Keratinocyte (primary cell): ENCODE data around the gene STX8. TPM values are rescaled to one million over a fixed set of nuclear protein-coding genes. Genes with fewer than 3 reads are reported as not detected.

Source experiments
- DNase-seq: peaks from one replicate; pipeline ENCODE4 v3.0.0-alpha.2; 2011; ENCODE audit warnings: low read depth, missing footprints, low spot score
- FAIRE-seq: peaks from 2 replicates; lab custom pipeline; 2011; peaks lifted over from hg19 to GRCh38; lab: Jason Lieb, UNC
- H2AFZ ChIP-seq: 2 replicates; pipeline ENCODE4 v1.6.0; 2012; ENCODE audit warnings: low read length, control low read depth, inconsistent platforms; ENCODE audit not compliant: control insufficient read depth
- H3K27ac ChIP-seq: 2 replicates; pipeline ENCODE4 v1.5.1; 2011; ENCODE audit warnings: low read length; ENCODE audit not compliant: control insufficient read depth, insufficient read depth
- H3K27me3 ChIP-seq: 3 replicates; pipeline ENCODE4 v1.6.0; 2011; ENCODE audit warnings: low read length; ENCODE audit not compliant: control insufficient read depth, insufficient read depth; ENCODE audit errors: extremely low read depth
- H3K36me3 ChIP-seq, 2 experiments: 2 replicates in 1 of 2; 3 replicates in 1 of 2; pipeline ENCODE4 v1.5.1; 2011; ENCODE audit warnings: low read length in 2 of 2, mild to moderate bottlenecking in 1 of 2; ENCODE audit not compliant: control insufficient read depth in 2 of 2, insufficient read depth in 2 of 2; ENCODE audit errors: extremely low read depth in 1 of 2
- H3K4me1 ChIP-seq: 3 replicates; pipeline ENCODE4 v1.5.1; 2011; ENCODE audit warnings: low read length; ENCODE audit not compliant: control insufficient read depth, insufficient read depth; ENCODE audit errors: extremely low read depth
- H3K4me2 ChIP-seq: 3 replicates; pipeline ENCODE4 v1.6.0; 2011; ENCODE audit warnings: low read depth, low read length; ENCODE audit not compliant: control insufficient read depth, insufficient read depth; ENCODE audit errors: extremely low read depth
- H3K4me3 ChIP-seq, 3 experiments: fragments of 200-600 bp in 1 of 3; sonication (generic) in 1 of 3; 2 replicates in 2 of 3; 3 replicates in 1 of 3; pipeline ENCODE4 v1.5.1; 2011 to 2016; ENCODE audit warnings: low read length in 3 of 3, mild to moderate bottlenecking in 3 of 3, control low read depth in 2 of 3, inconsistent platforms in 1 of 3, low read depth in 1 of 3, mixed read lengths in 1 of 3, mixed run types in 1 of 3, moderate library complexity in 1 of 3; ENCODE audit not compliant: control insufficient read depth in 2 of 3, insufficient read depth in 2 of 3; ENCODE audit errors: extremely low read depth in 1 of 3
- H3K79me2 ChIP-seq: 2 replicates; pipeline ENCODE4 v1.6.0; 2012; ENCODE audit warnings: low read length; ENCODE audit not compliant: control insufficient read depth, insufficient read depth
- H3K9ac ChIP-seq: 3 replicates; pipeline ENCODE4 v1.6.0; 2011; ENCODE audit warnings: low read length; ENCODE audit not compliant: control insufficient read depth, insufficient read depth; ENCODE audit errors: extremely low read depth
- H3K9me1 ChIP-seq: 3 replicates; pipeline ENCODE4 v1.6.0; 2011; ENCODE audit warnings: low read length; ENCODE audit not compliant: control insufficient read depth, insufficient read depth; ENCODE audit errors: extremely low read depth
- H3K9me3 ChIP-seq: 2 replicates; pipeline ENCODE4 v1.5.1; 2012; ENCODE audit warnings: low read depth, low read length; ENCODE audit not compliant: control insufficient read depth
- H4K20me1 ChIP-seq: 3 replicates; pipeline ENCODE4 v1.6.0; 2011; ENCODE audit warnings: low read length; ENCODE audit not compliant: control insufficient read depth, insufficient read depth; ENCODE audit errors: extremely low read depth
- CTCF ChIP-seq, 3 experiments: IDR thresholded peaks in 1 of 3; conservative IDR thresholded peaks in 1 of 3; optimal IDR thresholded peaks in 1 of 3; 2 replicates in 2 of 3; 3 replicates in 1 of 3; pipeline versions ENCODE3 to v1.5.1; 2011; ENCODE audit warnings: low read length in 3 of 3, mild to moderate bottlenecking in 3 of 3, moderate library complexity in 2 of 3, control low read depth in 1 of 3, inconsistent platforms in 1 of 3; ENCODE audit not compliant: insufficient read depth in 2 of 3; ENCODE audit errors: extremely low read depth in 1 of 3
- EZH2 ChIP-seq: IDR thresholded peaks from one replicate; pipeline ENCODE4 v1.6.1; 2012; ENCODE audit warnings: inconsistent platforms, mild to moderate bottlenecking, low read length, moderate library complexity
- dilution Hi-C: fragments of 300-500 bp; cut with MboI; formaldehyde crosslinking; loops from one replicate; pipeline ENCODE4 v1.7.0; 2020; ENCODE audit warnings: low sequenced_read_pairs; ENCODE audit not compliant: extremely low pct_ligation_motif_present
- polyA plus RNA-seq, 5 experiments: library from polyadenylated mRNA; depleted of rRNA in 3 of 5; stranded (reverse) in 3 of 5; stranded (forward) in 1 of 5; unstranded in 1 of 5; fragments of >200 nt; gene quantifications; 1 replicate in 1 of 5; 2 replicates in 3 of 5; 3 replicates in 1 of 5; pipeline versions ENCODE4 v1.2.1 to v1.2.3, GENCODE V29; 2011 to 2012; ENCODE audit warnings: missing spikeins in 2 of 5, low read depth in 1 of 5, low replicate concordance in 1 of 5

Gene STX8
- polyA plus RNA-seq, 1 donor (not counting 4 experiments of a cell fraction or from before 2014, with no cell fraction given), result 90.3 TPM

GRCh38 chr17:9271989-9272388, 303.6 kb downstream of the STX8 start:
- no peaks in the 10 kb centered on the region for H3K36me3 ChIP-seq
- H3K27me3 ChIP-seq, result no peaks in the 10 kb centered on the region
- dilution Hi-C loops, result no loop called here
- H4K20me1 ChIP-seq, result no peaks in the 10 kb centered on the region
- DNase-seq, result no peak
- TF ChIP-seq EZH2 (no peak), CTCF (optimal IDR thresholded peaks at IDR 0.05 in 1 of 3, IDR thresholded peaks at IDR 0.05 in 1 of 3, conservative IDR thresholded peaks at IDR 0.05 in 1 of 3; ENCODE audit: extremely low read depth in 1 of 3, insufficient read depth in 2 of 3, low read length in 3 of 3) (no peak)
- no peaks in the 10 kb centered on the region for H3K4me1 ChIP-seq
- no peaks in the 10 kb centered on the region for H3K79me2 ChIP-seq
- H3K4me2 ChIP-seq, result no peak overlapping the region
- no peak overlapping the region for H3K27ac ChIP-seq
- H3K9ac ChIP-seq, result no peak overlapping the region
- H3K4me3 ChIP-seq, result no peak overlapping the region
- no peaks in the 10 kb centered on the region for H3K9me1 ChIP-seq
- H2AFZ ChIP-seq, result no peak overlapping the region
- no peak for FAIRE-seq
- no peaks in the 10 kb centered on the region for H3K9me3 ChIP-seq

- Histone ChIP-seq H3K4me1 (no peaks in the 10 kb centered on the region), H3K9ac (no peak overlapping the region), H4K20me1 (no peaks in the 10 kb centered on the region), H3K27me3 (no peaks in the 10 kb centered on the region), H3K4me2 (no peak overlapping the region), H3K79me2 (no peaks in the 10 kb centered on the region), H3K9me3 (no peaks in the 10 kb centered on the region), H3K27ac (no peak overlapping the region), H3K9me1 (no peaks in the 10 kb centered on the region), H2AFZ (no peak overlapping the region), H3K36me3 (no peaks in the 10 kb centered on the region), H3K4me3 (no peak overlapping the region)
- DNase-seq, result no peak
- dilution Hi-C loops, result no loop called here
- no peak for TF ChIP-seq CTCF (optimal IDR thresholded peaks at IDR 0.05 in 1 of 3, IDR thresholded peaks at IDR 0.05 in 1 of 3, conservative IDR thresholded peaks at IDR 0.05 in 1 of 3; ENCODE audit: extremely low read depth in 1 of 3, insufficient read depth in 2 of 3, low read length in 3 of 3)
- no peak for TF ChIP-seq EZH2
- FAIRE-seq, result no peak
Measured at GRCh38 chr17:9270921-9271320, 304.7 kb downstream of the STX8 start.
